ENCODE data around the gene NEK2. TPM values are rescaled to one million over a fixed set of nuclear protein-coding genes. Genes with fewer than 3 reads are reported as not detected.

The NEK2 gene
- total and polyA plus RNA-seq, 2 donors from 2014 or later, result 0.35 TPM; not detected in 1

DNA sequence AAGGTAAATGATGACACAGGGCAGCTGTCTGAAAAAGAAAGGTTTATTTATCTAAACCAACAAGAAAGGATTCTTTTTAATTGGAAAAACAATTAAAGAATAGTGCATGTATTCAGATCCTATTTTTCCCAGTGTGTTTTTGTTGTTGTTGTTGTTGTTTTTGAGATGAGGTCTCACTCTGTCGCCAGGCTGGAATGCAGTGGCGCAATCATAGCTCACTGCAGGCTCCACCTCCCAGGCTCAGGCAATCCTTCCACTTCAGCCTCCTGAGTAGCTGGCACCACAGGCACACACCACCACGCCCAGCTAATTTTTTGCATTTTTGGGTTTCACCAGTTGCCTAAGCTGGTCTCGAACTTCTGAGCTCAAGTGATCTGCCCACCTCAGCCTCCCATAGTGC lies 22.1 kb downstream of the NEK2 start:
- H3K27ac ChIP-seq (ENCODE audit: low read depth in 2 of 2, low read length in 2 of 2), result no peak overlapping the region
- no peak for DNase-seq
- H3K36me3 ChIP-seq (ENCODE audit: control insufficient read depth in 2 of 3, insufficient read depth in 3 of 3, low read length in 3 of 3), result no peaks in the 10 kb centered on the region
- no peaks in the 10 kb centered on the region for H3K9me3 ChIP-seq (ENCODE audit: control insufficient read depth in 2 of 3, insufficient read depth in 1 of 3, low read length in 3 of 3)
- FAIRE-seq, result no peak
- intact Hi-C loops (cut with DNase I), result loop anchor here (10.0 kb wide), 1 partner anchor 78 kb away; the partner anchor contains the start of gene SLC30A1
- H3K4me1 ChIP-seq (ENCODE audit: control insufficient read depth in 2 of 3, insufficient read depth in 2 of 3, low read depth in 1 of 3, low read length in 3 of 3), result peaks cover 0 to 6% (median 4%) of the 10 kb centered on the region in 3 donors
- H3K27me3 ChIP-seq (ENCODE audit: control insufficient read depth, insufficient read depth, low read length), result no peaks in the 10 kb centered on the region
- no peak overlapping the region for H3K9ac ChIP-seq (ENCODE audit: low read length in 3 of 3)
- TF ChIP-seq, protein P1, sequence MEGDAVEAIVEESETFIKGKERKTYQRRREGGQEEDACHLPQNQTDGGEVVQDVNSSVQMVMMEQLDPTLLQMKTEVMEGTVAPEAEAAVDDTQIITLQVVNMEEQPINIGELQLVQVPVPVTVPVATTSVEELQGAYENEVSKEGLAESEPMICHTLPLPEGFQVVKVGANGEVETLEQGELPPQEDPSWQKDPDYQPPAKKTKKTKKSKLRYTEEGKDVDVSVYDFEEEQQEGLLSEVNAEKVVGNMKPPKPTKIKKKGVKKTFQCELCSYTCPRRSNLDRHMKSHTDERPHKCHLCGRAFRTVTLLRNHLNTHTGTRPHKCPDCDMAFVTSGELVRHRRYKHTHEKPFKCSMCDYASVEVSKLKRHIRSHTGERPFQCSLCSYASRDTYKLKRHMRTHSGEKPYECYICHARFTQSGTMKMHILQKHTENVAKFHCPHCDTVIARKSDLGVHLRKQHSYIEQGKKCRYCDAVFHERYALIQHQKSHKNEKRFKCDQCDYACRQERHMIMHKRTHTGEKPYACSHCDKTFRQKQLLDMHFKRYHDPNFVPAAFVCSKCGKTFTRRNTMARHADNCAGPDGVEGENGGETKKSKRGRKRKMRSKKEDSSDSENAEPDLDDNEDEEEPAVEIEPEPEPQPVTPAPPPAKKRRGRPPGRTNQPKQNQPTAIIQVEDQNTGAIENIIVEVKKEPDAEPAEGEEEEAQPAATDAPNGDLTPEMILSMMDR (IDR thresholded peaks at IDR 0.05; ENCODE audit: borderline replicate concordance, extremely low read depth, insufficient read depth), result no peak
- no peak overlapping the region for H3K4me3 ChIP-seq (ENCODE audit: low read length in 3 of 3)

DNA sequence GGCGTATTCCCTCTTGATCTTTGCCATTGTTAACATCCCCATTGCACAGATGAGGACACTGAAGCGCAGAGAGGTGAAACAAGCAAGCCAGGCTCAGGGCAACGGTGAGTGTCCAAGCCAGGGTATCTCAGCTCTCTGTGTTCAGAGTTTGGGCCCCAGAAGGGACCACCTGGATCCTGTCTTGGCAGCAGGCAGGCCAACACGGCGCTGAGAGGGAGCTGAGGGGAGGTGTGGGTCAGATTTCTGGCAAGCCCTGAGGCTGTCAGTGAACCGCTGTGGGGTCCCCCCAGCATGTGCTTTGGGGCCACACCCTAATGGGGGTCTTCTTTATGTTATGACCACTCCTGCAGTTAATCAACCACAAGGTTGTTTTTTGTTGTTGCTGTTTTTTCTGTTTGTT lies 23.1 kb downstream of the NEK2 start:
- H3K36me3 ChIP-seq (ENCODE audit: control insufficient read depth in 2 of 3, insufficient read depth in 3 of 3, low read length in 3 of 3), result no peaks in the 10 kb centered on the region
- peaks cover 0 to 6% (median 4%) of the 10 kb centered on the region in 3 donors for H3K4me1 ChIP-seq (ENCODE audit: control insufficient read depth in 2 of 3, insufficient read depth in 2 of 3, low read depth in 1 of 3, low read length in 3 of 3)
- TF ChIP-seq, protein P1 (IDR thresholded peaks at IDR 0.05; ENCODE audit: borderline replicate concordance, extremely low read depth, insufficient read depth), result no peak
- DNase-seq (no peak), FAIRE-seq (no peak)
- H3K9ac ChIP-seq (ENCODE audit: low read length in 3 of 3), result no peak overlapping the region
- H3K4me3 ChIP-seq (ENCODE audit: low read length in 3 of 3), result no peak overlapping the region
- intact Hi-C loops (cut with DNase I), result loop anchor here (10.0 kb wide), 1 partner anchor 78 kb away; the partner anchor contains the start of gene SLC30A1
- no peaks in the 10 kb centered on the region for H3K9me3 ChIP-seq (ENCODE audit: control insufficient read depth in 2 of 3, insufficient read depth in 1 of 3, low read length in 3 of 3)
- no peak overlapping the region for H3K27ac ChIP-seq (ENCODE audit: low read depth in 2 of 2, low read length in 2 of 2)
- no peaks in the 10 kb centered on the region for H3K27me3 ChIP-seq (ENCODE audit: control insufficient read depth, insufficient read depth, low read length)

DNA sequence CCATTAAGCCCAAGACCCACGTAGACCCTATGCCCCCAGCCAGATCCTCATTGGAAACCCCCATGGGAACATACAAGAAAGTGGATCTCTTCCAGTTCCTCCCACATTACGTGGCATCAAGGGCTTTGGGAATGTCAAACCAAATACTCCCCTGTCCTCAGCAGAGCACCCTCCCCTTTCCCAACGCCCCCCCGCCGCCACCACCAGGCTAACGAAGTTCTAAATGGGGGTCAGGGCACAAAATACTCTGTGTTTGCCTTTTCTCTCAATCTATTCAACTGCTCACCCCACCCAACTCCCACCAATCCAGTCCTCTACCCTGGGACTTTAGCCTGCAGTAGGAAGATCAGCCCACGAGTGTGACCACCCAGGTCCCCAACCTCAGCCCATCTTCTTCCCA lies 24.5 kb downstream of the NEK2 start:
- Histone ChIP-seq H3K9me3 (ENCODE audit: control insufficient read depth in 2 of 3, insufficient read depth in 1 of 3, low read length in 3 of 3) (no peaks in the 10 kb centered on the region), H3K27ac (ENCODE audit: low read depth in 2 of 2, low read length in 2 of 2) (no peak overlapping the region), H3K4me3 (ENCODE audit: low read length in 3 of 3) (no peak overlapping the region), H3K36me3 (ENCODE audit: control insufficient read depth in 2 of 3, insufficient read depth in 3 of 3, low read length in 3 of 3) (no peaks in the 10 kb centered on the region), H3K9ac (ENCODE audit: low read length in 3 of 3) (no peak overlapping the region), H3K27me3 (ENCODE audit: control insufficient read depth, insufficient read depth, low read length) (no peaks in the 10 kb centered on the region), H3K4me1 (ENCODE audit: control insufficient read depth in 2 of 3, insufficient read depth in 2 of 3, low read depth in 1 of 3, low read length in 3 of 3) (peaks cover 0 to 6% (median 4%) of the 10 kb centered on the region in 3 donors)
- DNase-seq (no peak), FAIRE-seq (no peak)
- intact Hi-C loops (cut with DNase I), result loop anchor here (10.0 kb wide), 1 partner anchor 76 kb away; the partner anchor contains the start of gene SLC30A1
- TF ChIP-seq, protein P1 (IDR thresholded peaks at IDR 0.05; ENCODE audit: borderline replicate concordance, extremely low read depth, insufficient read depth), result no peak
